MM.1S (cell line): ENCODE measurements around the gene FAM81B.

ENCODE experiments used
- DNase-seq: peaks from one replicate; pipeline ENCODE4 v3.0.0-alpha.2; 2015
- H2AFZ ChIP-seq: fragments of 300-600 bp; sonication (generic); 2 replicates; pipeline ENCODE4 v1.6.0; 2016; ENCODE audit warnings: antibody characterized with exemption, low read length
- H3F3A ChIP-seq: fragments of 300-600 bp; sonication (generic); 2 replicates; pipeline ENCODE4 v1.6.1; 2016; ENCODE audit warnings: mild to moderate bottlenecking, antibody characterized with exemption, low read length, moderate library complexity, mixed read lengths; ENCODE audit not compliant: insufficient read depth
- H3K27ac ChIP-seq: fragments of 300-600 bp; sonication (generic); 2 replicates; pipeline ENCODE4 v1.5.1; 2016; ENCODE audit warnings: mild to moderate bottlenecking, low read length
- H3K27me3 ChIP-seq: fragments of 300-600 bp; sonication (generic); replicated peaks from 2 replicates; pipeline ENCODE4 v1.6.0; 2016; ENCODE audit warnings: low read length; ENCODE audit not compliant: insufficient read depth
- H3K36me3 ChIP-seq: fragments of 300-600 bp; sonication (generic); replicated peaks from 2 replicates; pipeline ENCODE4 v1.6.1; 2016; ENCODE audit warnings: mild to moderate bottlenecking, low read length, mixed read lengths; ENCODE audit not compliant: insufficient read depth
- H3K4me1 ChIP-seq: fragments of 300-600 bp; sonication (generic); 2 replicates; pipeline ENCODE4 v1.6.1; 2016; ENCODE audit warnings: low read length, mixed read lengths
- H3K4me2 ChIP-seq: fragments of 300-600 bp; sonication (generic); 2 replicates; pipeline ENCODE4 v1.6.0; 2016; ENCODE audit warnings: low read depth, low read length
- H3K4me3 ChIP-seq: fragments of 300-600 bp; sonication (generic); 2 replicates; pipeline ENCODE4 v1.5.1; 2016; ENCODE audit warnings: low read length, mixed read lengths
- H3K79me2 ChIP-seq: fragments of 300-600 bp; sonication (generic); 2 replicates; pipeline ENCODE4 v1.6.1; 2016; ENCODE audit warnings: mixed run types, low read length, mixed read lengths
- H3K9ac ChIP-seq: fragments of 300-600 bp; sonication (generic); 2 replicates; pipeline ENCODE4 v1.6.1; 2016; ENCODE audit warnings: low read length, mixed read lengths
- H3K9me2 ChIP-seq: fragments of 300-600 bp; sonication (generic); replicated peaks from 2 replicates; pipeline ENCODE4 v1.6.1; 2016; ENCODE audit warnings: mild to moderate bottlenecking, low read length, mixed read lengths; ENCODE audit not compliant: insufficient read depth
- H3K9me3 ChIP-seq: fragments of 300-600 bp; sonication (generic); replicated peaks from 2 replicates; pipeline ENCODE4 v1.6.1; 2016; ENCODE audit warnings: mild to moderate bottlenecking, low read length, mixed read lengths; ENCODE audit not compliant: insufficient read depth
- H4K20me1 ChIP-seq: fragments of 300-600 bp; sonication (generic); 2 replicates; pipeline ENCODE4 v1.6.1; 2016; ENCODE audit warnings: mild to moderate bottlenecking, low read length, moderate library complexity, mixed read lengths; ENCODE audit not compliant: insufficient read depth
- EZH2 ChIP-seq: fragments of 300-600 bp; sonication (generic); optimal IDR thresholded peaks from 2 replicates; pipeline ENCODE3; 2017; ENCODE audit warnings: low read depth, mild to moderate bottlenecking, antibody characterized with exemption, low read length, mixed read lengths
- EZH2phosphoT487 ChIP-seq: fragments of 300-600 bp; sonication (generic); IDR thresholded peaks from 2 replicates; pipeline ENCODE4 v1.6.1; 2018; ENCODE audit warnings: antibody characterized with exemption, low read length
- TF ChIP-seq, protein P1 (sequence below): fragments of 300-600 bp; sonication (generic); IDR thresholded peaks from 2 replicates; pipeline ENCODE4 v1.5.1; 2016; ENCODE audit warnings: antibody characterized with exemption, low read length, mixed read lengths

The FAM81B gene

DNA sequence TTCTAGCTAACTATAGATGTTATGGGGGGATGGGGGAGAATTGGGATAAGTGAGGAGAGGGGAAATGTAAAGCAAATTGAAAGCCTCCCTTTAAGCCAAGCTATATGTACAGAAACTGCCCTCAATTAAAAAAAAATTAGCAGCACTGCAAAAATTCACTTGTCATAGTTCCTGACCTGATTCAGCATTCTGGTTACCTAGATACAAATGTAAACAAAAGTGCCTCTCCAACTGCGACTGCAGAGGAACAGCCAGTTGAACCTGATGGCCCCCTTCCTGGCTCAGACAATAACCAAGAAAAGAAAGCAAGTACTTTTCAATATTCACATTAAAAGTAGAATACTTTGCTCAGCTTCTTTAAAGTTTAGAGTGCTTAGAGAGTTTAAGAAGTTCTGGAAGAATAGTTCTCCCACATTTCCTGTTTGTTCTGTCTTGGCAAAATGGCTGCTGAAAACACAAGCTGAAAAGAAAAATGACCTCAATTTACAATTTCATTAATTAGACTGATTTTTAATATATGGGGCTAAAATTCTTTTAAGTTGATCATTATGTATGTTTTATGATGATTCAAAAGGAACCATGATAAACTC is 1.5 kb downstream of the FAM81B start:
- Histone ChIP-seq H3K9me2 (no peaks in the 10 kb centered on the region), H3K27me3 (no peaks in the 10 kb centered on the region), H3K79me2 (no peaks in the 10 kb centered on the region), H3K36me3 (no peaks in the 10 kb centered on the region), H3K4me3 (no peak overlapping the region), H3K27ac (no peak overlapping the region), H3K9me3 (no peaks in the 10 kb centered on the region), H2AFZ (no peak overlapping the region), H3K4me2 (no peak overlapping the region), H3F3A (no peaks in the 10 kb centered on the region), H3K4me1 (no peaks in the 10 kb centered on the region), H4K20me1 (no peaks in the 10 kb centered on the region), H3K9ac (no peak overlapping the region)
- DNase-seq: peak; percentile 71
- TF ChIP-seq, protein P1, sequence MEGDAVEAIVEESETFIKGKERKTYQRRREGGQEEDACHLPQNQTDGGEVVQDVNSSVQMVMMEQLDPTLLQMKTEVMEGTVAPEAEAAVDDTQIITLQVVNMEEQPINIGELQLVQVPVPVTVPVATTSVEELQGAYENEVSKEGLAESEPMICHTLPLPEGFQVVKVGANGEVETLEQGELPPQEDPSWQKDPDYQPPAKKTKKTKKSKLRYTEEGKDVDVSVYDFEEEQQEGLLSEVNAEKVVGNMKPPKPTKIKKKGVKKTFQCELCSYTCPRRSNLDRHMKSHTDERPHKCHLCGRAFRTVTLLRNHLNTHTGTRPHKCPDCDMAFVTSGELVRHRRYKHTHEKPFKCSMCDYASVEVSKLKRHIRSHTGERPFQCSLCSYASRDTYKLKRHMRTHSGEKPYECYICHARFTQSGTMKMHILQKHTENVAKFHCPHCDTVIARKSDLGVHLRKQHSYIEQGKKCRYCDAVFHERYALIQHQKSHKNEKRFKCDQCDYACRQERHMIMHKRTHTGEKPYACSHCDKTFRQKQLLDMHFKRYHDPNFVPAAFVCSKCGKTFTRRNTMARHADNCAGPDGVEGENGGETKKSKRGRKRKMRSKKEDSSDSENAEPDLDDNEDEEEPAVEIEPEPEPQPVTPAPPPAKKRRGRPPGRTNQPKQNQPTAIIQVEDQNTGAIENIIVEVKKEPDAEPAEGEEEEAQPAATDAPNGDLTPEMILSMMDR: no peak
- TF ChIP-seq EZH2phosphoT487: no peak
- TF ChIP-seq EZH2: no peak

DNA sequence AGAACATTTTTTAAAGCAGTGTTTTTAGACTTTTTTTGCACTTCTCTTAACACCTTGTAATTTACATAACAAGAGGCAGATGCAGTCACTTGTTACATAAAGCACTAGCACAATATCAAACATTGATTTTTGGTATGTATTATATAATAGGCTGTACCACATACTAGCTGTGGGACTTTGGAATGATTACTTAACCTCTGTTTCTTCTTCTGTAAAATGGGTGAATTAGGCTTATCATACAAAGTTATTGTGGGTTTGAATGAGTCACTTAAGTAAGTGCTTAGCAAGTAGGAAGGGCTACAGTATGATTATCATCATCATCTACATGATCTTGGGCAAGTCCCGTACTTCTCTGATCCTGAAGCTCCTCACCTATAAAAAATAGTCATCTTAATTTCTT is 2.1 kb downstream of the FAM81B start:
- H3K27ac ChIP-seq: no peak overlapping the region
- H3K9me3 ChIP-seq: no peaks in the 10 kb centered on the region
- no peaks in the 10 kb centered on the region for H3F3A ChIP-seq
- no peak for TF ChIP-seq EZH2
- H3K4me1 ChIP-seq: no peaks in the 10 kb centered on the region
- no peak for DNase-seq
- H3K27me3 ChIP-seq: no peaks in the 10 kb centered on the region
- H3K79me2 ChIP-seq: no peaks in the 10 kb centered on the region
- no peak overlapping the region for H3K9ac ChIP-seq
- H4K20me1 ChIP-seq: no peaks in the 10 kb centered on the region
- H3K9me2 ChIP-seq: no peaks in the 10 kb centered on the region
- no peak overlapping the region for H3K4me2 ChIP-seq
- H2AFZ ChIP-seq: no peak overlapping the region
- no peak overlapping the region for H3K4me3 ChIP-seq
- H3K36me3 ChIP-seq: no peaks in the 10 kb centered on the region

DNA sequence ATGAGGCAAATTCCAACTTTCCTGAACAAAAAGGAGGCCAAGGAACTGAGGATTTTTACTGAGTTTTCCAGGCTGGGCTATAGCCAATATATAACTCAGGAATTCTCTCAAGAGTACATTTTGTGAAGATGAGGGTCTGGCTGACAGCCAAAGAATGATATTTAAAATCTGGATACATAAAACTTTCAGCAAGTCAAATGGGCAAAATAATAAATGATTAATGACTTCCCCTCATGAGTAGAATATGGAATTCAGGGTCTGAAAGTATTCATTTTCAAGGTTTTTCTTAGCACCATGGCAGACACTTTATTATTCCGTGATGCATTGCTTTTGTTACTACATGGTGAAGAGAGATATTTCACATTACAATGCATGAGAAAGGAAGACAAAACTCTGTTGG is 7.8 kb downstream of the FAM81B start:
- H3K9ac ChIP-seq: no peak overlapping the region
- no peaks in the 10 kb centered on the region for H3K9me2 ChIP-seq
- no peaks in the 10 kb centered on the region for H4K20me1 ChIP-seq
- no peak overlapping the region for H2AFZ ChIP-seq
- TF ChIP-seq EZH2 (no peak), EZH2phosphoT487 (no peak)
- TF ChIP-seq, protein P1: no peak
- no peaks in the 10 kb centered on the region for H3K79me2 ChIP-seq
- H3K27ac ChIP-seq: no peak overlapping the region
- no peaks in the 10 kb centered on the region for H3F3A ChIP-seq
- H3K4me3 ChIP-seq: no peak overlapping the region
- H3K4me2 ChIP-seq: no peak overlapping the region
- DNase-seq: no peak
- H3K36me3 ChIP-seq: no peaks in the 10 kb centered on the region
- no peaks in the 10 kb centered on the region for H3K9me3 ChIP-seq
- H3K27me3 ChIP-seq: no peaks in the 10 kb centered on the region
- no peaks in the 10 kb centered on the region for H3K4me1 ChIP-seq

DNA sequence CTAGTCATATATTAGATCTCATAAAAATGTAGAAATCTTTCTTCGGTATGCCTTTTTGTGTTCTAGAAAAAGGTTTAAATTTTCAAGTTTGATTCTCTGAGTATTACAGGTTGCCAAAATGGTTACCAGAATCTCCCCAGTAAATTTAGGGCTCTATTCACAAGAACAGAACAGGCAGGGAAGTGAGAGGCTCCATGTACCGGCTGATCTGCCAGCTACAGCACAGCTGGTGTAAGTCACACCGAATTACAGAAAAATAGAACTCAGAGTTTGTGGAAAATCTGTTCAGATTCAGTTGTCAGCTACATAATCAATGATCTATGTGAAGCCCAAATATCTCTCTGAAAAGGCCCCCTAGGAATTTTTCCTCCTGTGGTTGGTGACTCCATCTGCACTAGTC is 10.5 kb downstream of the FAM81B start:
- no peak overlapping the region for H3K4me3 ChIP-seq
- H4K20me1 ChIP-seq: no peaks in the 10 kb centered on the region
- no peaks in the 10 kb centered on the region for H3K79me2 ChIP-seq
- no peak overlapping the region for H3K9ac ChIP-seq
- H2AFZ ChIP-seq: no peak overlapping the region
- H3K4me2 ChIP-seq: no peak overlapping the region
- H3K36me3 ChIP-seq: no peaks in the 10 kb centered on the region
- DNase-seq: no peak
- H3K4me1 ChIP-seq: no peaks in the 10 kb centered on the region
- H3K27ac ChIP-seq: no peak overlapping the region
- no peaks in the 10 kb centered on the region for H3K27me3 ChIP-seq
- H3K9me3 ChIP-seq: no peaks in the 10 kb centered on the region
- no peaks in the 10 kb centered on the region for H3F3A ChIP-seq
- TF ChIP-seq EZH2 (no peak), EZH2phosphoT487 (no peak)
- TF ChIP-seq, protein P1: no peak
- no peaks in the 10 kb centered on the region for H3K9me2 ChIP-seq
